Neural progenitor cell (in vitro differentiated cells): ENCODE measurements around the gene TNFRSF6B. TPM values are rescaled to one million over a fixed set of nuclear protein-coding genes. Genes with fewer than 3 reads are reported as not detected.

Experiments
- DNase-seq: peaks from one replicate; pipeline ENCODE4 v3.0.0-alpha.2; 2016; ENCODE audit warnings: low spot score
- H2AFZ ChIP-seq: fragments of 200-600 bp; sonication (generic); replicated peaks from 2 replicates; pipeline ENCODE4 v1.6.1; 2016; ENCODE audit warnings: antibody characterized with exemption
- H3F3A ChIP-seq: fragments of 200-600 bp; sonication (generic); 2 replicates; pipeline ENCODE4 v1.6.1; 2016; ENCODE audit warnings: antibody characterized with exemption, low read depth
- H3K27ac ChIP-seq: fragments of 200-600 bp; sonication (generic); 2 replicates; pipeline ENCODE4 v1.5.1; 2016; ENCODE audit warnings: mild to moderate bottlenecking
- H3K27me3 ChIP-seq: fragments of 200-600 bp; sonication (generic); 2 replicates; pipeline ENCODE4 v1.6.1; 2016; ENCODE audit warnings: mild to moderate bottlenecking, moderate library complexity
- H3K36me3 ChIP-seq: fragments of 200-600 bp; sonication (generic); 2 replicates; pipeline ENCODE4 v1.5.1; 2016
- H3K4me1 ChIP-seq: fragments of 200-600 bp; sonication (generic); 2 replicates; pipeline ENCODE4 v1.6.1; 2016; ENCODE audit warnings: mixed run types
- H3K4me2 ChIP-seq: fragments of 200-600 bp; sonication (generic); 2 replicates; pipeline ENCODE4 v1.6.1; 2016
- H3K4me3 ChIP-seq: fragments of 200-600 bp; sonication (generic); 2 replicates; pipeline ENCODE4 v1.5.1; 2016
- H3K79me2 ChIP-seq: fragments of 200-600 bp; sonication (generic); 2 replicates; pipeline ENCODE4 v1.6.1; 2016; ENCODE audit warnings: low read depth
- H3K9ac ChIP-seq: fragments of 200-600 bp; sonication (generic); 2 replicates; pipeline ENCODE4 v1.6.1; 2016
- H3K9me3 ChIP-seq: fragments of 200-600 bp; sonication (generic); 2 replicates; pipeline ENCODE4 v1.5.1; 2016; ENCODE audit warnings: low read depth
- H4K20me1 ChIP-seq: fragments of 200-600 bp; sonication (generic); 2 replicates; pipeline ENCODE4 v1.6.1; 2016; ENCODE audit warnings: low read depth
- H3K27ac Mint-ChIP-seq: 3 replicates; pipeline ENCODE4 v1.8.0; 2021; ENCODE audit warnings: mixed read lengths
- H3K27me3 Mint-ChIP-seq: 2 replicates; pipeline ENCODE4 v1.8.0; 2022; ENCODE audit warnings: low read depth, mild to moderate bottlenecking, inconsistent platforms, moderate library complexity, mixed read lengths; ENCODE audit not compliant: insufficient read depth
- H3K36me3 Mint-ChIP-seq: 3 replicates; pipeline ENCODE4 v1.8.0; 2021; ENCODE audit warnings: mixed read lengths
- H3K4me1 Mint-ChIP-seq: 3 replicates; pipeline ENCODE4 v1.8.0; 2021; ENCODE audit warnings: mixed read lengths
- H3K4me3 Mint-ChIP-seq: 3 replicates; pipeline ENCODE4 v1.8.0; 2021; ENCODE audit warnings: mild to moderate bottlenecking, moderate library complexity, mixed read lengths
- H3K9me3 Mint-ChIP-seq: 3 replicates; pipeline ENCODE4 v1.8.0; 2020; ENCODE audit warnings: mixed read lengths
- EZH2 ChIP-seq: fragments of 200-600 bp; sonication (generic); IDR thresholded peaks from 2 replicates; pipeline ENCODE4 v1.6.1; 2017; ENCODE audit warnings: antibody characterized with exemption, mild to moderate bottlenecking, moderate library complexity
- EZH2phosphoT487 ChIP-seq: fragments of 200-600 bp; sonication (generic); IDR thresholded peaks from 2 replicates; pipeline ENCODE4 v1.6.1; 2017; ENCODE audit warnings: antibody characterized with exemption
- total RNA-seq: library from RNA; depleted of rRNA; stranded (reverse); fragments of >200 nt; gene quantifications from 2 replicates; pipeline ENCODE4 v1.2.3, GENCODE V29; 2015; ENCODE audit warnings: low replicate concordance
- TF ChIP-seq, protein P1 (sequence below): fragments of 200-600 bp; sonication (generic); IDR thresholded peaks from 2 replicates; pipeline ENCODE4 v1.5.1; 2017; ENCODE audit warnings: antibody characterized with exemption, mild to moderate bottlenecking

Gene TNFRSF6B
- total RNA-seq, 1 donor from 2014 or later, result not detected

DNA sequence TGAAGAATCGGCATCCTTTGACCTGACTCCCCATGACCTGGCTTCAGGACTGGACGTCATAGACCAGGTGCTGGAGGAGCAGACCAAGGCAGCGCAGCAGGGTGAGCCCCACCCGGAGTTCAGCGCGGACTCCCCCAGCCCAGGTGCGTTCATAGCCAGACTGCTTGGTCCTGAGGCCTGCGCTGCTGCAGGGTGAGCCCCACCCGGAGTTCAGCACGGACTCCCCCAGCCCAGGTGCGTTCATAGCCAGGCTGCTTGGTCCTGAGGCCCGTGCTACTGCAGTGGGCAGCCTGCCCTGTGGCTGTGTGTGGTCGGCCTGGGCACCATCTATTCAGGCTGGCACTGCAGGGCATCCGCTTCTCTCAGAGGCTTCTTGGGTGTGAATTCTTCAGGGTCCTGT lies 22.5 kb upstream of the TNFRSF6B start:
- Histone ChIP-seq H3K9ac (no peak overlapping the region), H3K4me1 (no peaks in the 10 kb centered on the region), H3K27me3 (no peaks in the 10 kb centered on the region), H4K20me1 (no peaks in the 10 kb centered on the region), H3K4me2 (no peak overlapping the region), H3K9me3 (no peaks in the 10 kb centered on the region), H3K36me3 (no peaks in the 10 kb centered on the region), H3K27ac (no peak overlapping the region), H3K4me3 (no peak overlapping the region), H2AFZ (no peak overlapping the region), H3F3A (no peaks in the 10 kb centered on the region), H3K79me2 (no peaks in the 10 kb centered on the region)
- Mint-ChIP-seq H3K27me3 (peaks cover 5% of the 10 kb centered on the region), H3K4me1 (no peaks in the 10 kb centered on the region), H3K4me3 (no peak overlapping the region), H3K27ac (no peak overlapping the region), H3K9me3 (no peaks in the 10 kb centered on the region), H3K36me3 (peaks cover 17% of the 10 kb centered on the region)
- TF ChIP-seq EZH2, result no peak
- TF ChIP-seq, protein P1, sequence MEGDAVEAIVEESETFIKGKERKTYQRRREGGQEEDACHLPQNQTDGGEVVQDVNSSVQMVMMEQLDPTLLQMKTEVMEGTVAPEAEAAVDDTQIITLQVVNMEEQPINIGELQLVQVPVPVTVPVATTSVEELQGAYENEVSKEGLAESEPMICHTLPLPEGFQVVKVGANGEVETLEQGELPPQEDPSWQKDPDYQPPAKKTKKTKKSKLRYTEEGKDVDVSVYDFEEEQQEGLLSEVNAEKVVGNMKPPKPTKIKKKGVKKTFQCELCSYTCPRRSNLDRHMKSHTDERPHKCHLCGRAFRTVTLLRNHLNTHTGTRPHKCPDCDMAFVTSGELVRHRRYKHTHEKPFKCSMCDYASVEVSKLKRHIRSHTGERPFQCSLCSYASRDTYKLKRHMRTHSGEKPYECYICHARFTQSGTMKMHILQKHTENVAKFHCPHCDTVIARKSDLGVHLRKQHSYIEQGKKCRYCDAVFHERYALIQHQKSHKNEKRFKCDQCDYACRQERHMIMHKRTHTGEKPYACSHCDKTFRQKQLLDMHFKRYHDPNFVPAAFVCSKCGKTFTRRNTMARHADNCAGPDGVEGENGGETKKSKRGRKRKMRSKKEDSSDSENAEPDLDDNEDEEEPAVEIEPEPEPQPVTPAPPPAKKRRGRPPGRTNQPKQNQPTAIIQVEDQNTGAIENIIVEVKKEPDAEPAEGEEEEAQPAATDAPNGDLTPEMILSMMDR, result no peak
- no peak for TF ChIP-seq EZH2phosphoT487
- DNase-seq, result no peak

DNA sequence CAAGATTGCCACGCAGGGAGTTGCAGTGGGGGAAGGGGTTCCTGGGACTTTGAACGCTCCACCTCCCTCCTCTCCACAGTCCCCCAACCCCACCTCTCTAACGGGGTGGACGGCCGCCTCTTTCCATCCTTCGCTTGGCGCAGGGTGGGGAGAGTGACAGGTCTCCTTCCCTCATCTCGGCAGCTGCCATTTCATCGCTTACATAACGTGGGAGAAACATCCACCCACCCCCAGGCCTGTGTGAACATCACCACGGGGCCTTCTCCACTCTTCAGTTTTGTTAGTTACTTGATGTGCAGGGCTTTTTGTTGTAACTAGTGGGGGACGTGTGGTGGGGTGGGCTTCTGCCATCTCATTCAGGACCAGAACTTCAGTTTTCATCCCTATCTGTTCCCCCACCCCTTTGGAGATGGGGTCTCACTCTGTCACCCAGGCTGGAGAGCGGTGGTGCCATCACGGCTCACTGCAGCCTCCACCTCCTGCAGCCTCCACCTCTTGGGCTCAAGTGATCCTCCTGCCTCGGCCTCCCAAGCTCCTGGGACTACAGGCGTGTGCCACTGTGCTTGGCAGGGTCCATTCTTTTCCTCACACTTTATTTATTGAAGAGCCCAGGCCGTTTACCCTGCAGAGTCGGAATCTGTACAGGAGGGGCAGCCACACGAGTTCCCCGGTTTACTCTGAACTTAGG lies 20.6 kb upstream of the TNFRSF6B start:
- H3K27ac ChIP-seq, result no peak overlapping the region
- Mint-ChIP-seq H3K36me3 (peaks cover 13% of the 10 kb centered on the region), H3K4me3 (no peak overlapping the region), H3K27me3 (peaks cover 5% of the 10 kb centered on the region), H3K4me1 (no peaks in the 10 kb centered on the region), H3K9me3 (no peaks in the 10 kb centered on the region), H3K27ac (no peak overlapping the region)
- no peaks in the 10 kb centered on the region for H3K79me2 ChIP-seq
- no peak for DNase-seq
- H4K20me1 ChIP-seq, result no peaks in the 10 kb centered on the region
- no peaks in the 10 kb centered on the region for H3K36me3 ChIP-seq
- no peaks in the 10 kb centered on the region for H3K27me3 ChIP-seq
- H3K9ac ChIP-seq, result no peak overlapping the region
- H3K4me1 ChIP-seq, result no peaks in the 10 kb centered on the region
- no peaks in the 10 kb centered on the region for H3K9me3 ChIP-seq
- no peak overlapping the region for H2AFZ ChIP-seq
- no peak overlapping the region for H3K4me3 ChIP-seq
- no peak for TF ChIP-seq EZH2
- TF ChIP-seq EZH2phosphoT487, result no peak
- TF ChIP-seq, protein P1, result no peak
- H3K4me2 ChIP-seq, result no peak overlapping the region
- H3F3A ChIP-seq, result no peaks in the 10 kb centered on the region

DNA sequence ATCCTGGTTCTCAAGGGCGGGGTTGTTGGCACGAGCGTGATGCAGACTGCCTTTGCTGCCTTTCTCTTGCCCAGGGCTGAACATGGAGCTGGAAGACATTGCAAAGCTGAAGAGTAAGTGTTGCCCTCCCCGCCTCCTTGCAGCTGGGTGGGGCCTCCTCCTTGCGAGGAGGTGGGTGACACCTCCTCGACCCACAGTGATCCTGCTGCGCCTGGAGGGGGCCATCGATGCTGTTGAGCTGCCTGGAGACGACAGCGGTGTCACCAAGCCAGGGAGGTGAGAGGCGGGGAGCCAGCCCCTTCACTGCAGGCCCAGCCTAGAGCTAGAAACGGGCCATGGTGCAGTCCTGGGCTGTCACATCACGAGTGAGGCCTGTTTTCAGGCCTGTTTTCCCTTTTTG lies 18.4 kb upstream of the TNFRSF6B start:
- DNase-seq, result no peak
- H3K9ac ChIP-seq, result no peak overlapping the region
- Mint-ChIP-seq H3K36me3 (peaks cover 9% of the 10 kb centered on the region), H3K4me3 (no peak overlapping the region), H3K9me3 (no peaks in the 10 kb centered on the region), H3K27me3 (peaks cover 5% of the 10 kb centered on the region), H3K4me1 (no peaks in the 10 kb centered on the region), H3K27ac (no peak overlapping the region)
- no peak overlapping the region for H3K27ac ChIP-seq
- no peak overlapping the region for H3K4me2 ChIP-seq
- H3K4me3 ChIP-seq, result no peak overlapping the region
- H3K79me2 ChIP-seq, result no peaks in the 10 kb centered on the region
- H3K4me1 ChIP-seq, result no peaks in the 10 kb centered on the region
- TF ChIP-seq EZH2phosphoT487, result no peak
- TF ChIP-seq, protein P1, result no peak
- no peak for TF ChIP-seq EZH2
- H3K9me3 ChIP-seq, result no peaks in the 10 kb centered on the region
- no peak overlapping the region for H2AFZ ChIP-seq
- no peaks in the 10 kb centered on the region for H3K36me3 ChIP-seq
- H3F3A ChIP-seq, result no peaks in the 10 kb centered on the region
- H4K20me1 ChIP-seq, result no peaks in the 10 kb centered on the region
- H3K27me3 ChIP-seq, result no peaks in the 10 kb centered on the region
